DMS114 treated with DMSO at 0.1 percent for 48 hours (cell line): ENCODE data around the gene ITSN1.

Source experiments
- DNase-seq: peaks from one replicate; lab custom pipeline; 2025; ENCODE audit not compliant: unreplicated experiment; lab: John Stamatoyannopoulos, UW

Gene ITSN1

DNA sequence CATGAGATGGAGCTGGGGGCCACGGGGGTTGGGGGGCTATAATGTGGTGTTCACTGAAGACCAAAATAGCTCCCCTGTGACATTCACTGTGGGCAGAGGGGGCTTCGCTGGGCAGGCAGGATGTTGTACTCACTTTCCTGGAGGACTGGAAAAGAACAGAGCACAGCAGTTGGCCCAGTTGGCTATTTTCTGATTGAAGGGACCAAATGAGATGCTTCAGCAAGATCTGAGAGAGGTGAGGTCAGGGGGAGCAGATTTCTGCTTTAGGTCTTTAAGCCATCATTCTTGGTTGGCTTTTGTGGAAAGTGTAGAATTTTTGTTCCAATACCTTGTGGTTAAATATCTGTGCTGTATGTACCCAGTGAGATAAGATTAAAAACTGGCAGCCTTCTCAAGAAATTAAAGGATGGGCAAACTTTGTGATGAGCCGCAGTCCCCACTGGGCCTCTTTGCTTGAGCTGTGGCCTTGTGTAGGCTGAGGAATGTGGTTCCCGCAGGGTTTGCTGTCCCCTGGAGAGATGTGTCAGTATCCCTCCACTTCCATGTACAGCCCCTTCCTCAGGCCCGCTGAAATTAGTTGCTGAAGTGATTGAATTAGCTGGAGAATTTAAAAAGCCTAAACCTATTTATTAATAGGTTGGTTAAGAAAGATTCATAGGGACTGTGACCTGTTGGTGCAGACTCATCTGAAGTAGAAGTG lies 192.7 kb downstream of the ITSN1 start:
- no peak for DNase-seq

DNA sequence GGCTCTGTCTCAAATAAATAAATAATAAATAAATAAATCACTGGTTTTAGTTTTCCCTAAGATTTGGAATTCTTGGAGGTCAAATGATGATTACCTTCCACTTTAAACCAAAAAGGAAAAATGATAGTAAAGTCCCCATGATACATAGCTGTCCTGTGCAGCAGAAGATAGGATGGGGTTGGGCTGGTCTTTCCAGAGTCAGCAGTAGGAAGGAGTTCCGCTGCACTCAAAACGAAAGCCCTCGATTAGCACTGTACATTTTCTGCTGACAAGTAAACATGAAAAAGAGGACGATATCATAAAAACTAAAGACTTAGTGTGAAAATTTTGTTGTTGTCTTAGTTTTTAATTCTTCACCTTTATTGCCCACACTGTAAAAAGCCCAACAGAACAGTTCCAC lies 193.6 kb downstream of the ITSN1 start:
- no peak for DNase-seq

DNA sequence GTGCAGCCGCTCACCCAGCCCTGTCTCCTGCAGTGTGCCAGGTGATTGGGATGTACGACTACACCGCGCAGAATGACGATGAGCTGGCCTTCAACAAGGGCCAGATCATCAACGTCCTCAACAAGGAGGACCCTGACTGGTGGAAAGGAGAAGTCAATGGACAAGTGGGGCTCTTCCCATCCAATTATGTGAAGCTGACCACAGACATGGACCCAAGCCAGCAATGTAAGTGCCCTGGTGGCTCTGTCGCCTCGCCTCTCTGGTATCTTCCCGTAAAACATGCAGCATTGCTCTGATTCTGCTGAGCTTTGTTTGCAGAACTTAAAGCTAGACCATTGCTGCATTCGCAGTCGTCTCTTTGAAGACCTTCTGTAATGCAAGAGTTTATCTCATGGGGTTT lies 194.1 kb downstream of the ITSN1 start:
- no peak for DNase-seq

DNA sequence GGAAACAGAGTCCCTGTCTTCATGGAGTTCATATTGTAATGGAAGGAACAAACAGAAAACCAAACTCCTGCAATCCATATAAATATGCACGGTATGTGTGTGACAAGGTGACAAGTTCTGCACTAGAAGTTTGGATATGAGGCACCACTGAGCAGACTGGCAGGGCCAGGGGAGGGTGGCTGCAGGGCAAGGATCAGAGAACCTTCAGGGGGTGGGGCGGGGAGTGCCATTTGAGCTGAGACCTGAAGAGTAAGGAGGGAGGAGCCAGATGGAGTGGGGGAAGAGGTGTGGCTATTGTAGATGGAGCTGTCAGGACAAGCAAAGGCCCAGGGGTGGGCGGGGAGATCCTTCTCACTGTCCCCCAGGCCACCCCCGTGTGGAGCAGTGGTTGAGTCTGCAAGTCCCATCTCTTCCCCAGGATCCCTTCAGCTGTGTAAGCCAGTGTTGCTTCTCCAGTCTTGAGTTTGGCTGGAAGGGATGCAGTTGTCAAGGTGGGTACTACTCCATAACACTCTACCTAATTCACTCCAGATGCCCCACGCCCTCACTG lies 196.9 kb downstream of the ITSN1 start:
- no peak for DNase-seq

DNA sequence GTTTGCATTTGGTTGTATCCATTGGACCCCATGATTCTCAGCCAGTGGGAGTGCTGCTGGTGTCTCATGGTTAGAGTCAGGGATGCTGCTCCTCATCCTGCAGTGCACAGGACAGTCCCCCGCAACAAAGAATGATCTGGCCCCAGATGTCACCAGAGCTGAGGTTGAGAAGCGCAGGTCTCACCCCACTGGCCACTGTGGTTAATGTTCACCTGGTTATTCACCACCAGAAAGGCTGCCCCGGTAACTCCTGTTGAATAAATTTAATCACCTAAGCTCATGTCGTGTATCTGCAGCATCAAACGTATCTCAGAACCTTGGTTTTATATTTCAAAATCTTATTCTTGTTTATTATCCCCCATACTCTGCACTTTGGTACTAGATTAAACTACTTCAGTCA lies 197.5 kb downstream of the ITSN1 start:
- DNase-seq: no peak

DNA sequence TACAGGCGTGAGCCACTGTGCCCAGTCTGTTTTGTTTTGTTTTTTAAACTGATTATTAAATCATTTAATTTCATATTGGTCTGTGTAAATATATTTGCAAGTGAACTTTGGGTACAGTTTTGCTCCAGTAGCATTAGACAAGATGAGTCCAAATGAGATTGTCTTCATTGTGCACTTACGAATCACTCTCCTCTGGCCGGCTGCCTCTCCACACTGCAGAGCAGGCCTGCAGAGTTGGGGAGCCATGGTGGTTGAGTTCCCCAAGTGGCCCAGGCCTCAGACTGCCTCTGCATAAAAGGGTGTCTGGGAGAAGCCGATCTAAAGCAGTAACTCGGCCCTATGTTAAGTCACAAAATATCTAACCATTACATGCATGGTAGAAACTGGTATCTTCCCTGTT lies 198.5 kb downstream of the ITSN1 start:
- no peak for DNase-seq

DNA sequence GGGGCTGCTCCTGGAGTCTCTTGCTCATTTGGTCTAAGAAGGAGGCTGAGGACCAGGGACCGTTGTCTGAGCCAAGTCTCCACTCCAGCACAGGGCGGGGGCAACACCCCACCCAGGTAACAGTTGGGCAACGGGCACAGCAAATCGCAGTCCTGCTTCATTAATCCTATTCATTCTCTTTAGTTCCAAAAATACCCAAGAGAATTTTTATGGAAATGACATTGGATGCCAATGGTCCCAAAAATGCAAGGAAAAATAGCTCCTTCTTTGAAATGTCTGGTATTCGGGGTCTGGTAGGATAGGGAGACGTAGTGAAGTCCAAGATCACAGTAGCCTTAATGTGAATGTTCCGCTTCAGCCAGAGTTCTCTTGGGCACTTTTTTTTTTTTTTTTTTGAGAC lies 199.3 kb downstream of the ITSN1 start:
- DNase-seq: no peak

DNA sequence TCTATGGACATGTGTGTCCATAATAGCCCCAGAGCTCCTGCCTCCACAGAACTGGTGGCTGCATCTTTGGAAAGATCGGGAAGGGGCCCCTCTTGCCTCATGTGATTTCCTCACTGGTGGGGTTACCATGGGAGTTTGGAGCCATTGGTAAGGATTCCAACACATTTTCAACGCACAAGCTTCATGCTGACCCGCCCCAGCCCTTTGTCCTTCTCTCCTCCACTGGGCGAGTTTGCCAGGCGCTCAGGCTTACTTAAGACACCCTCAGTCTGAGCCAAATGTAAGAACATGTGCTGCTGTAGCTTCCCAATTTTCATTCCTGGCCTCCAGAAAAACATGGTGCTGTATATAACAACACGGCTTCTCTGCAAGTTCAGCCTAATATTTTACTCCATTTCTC lies 200.9 kb downstream of the ITSN1 start:
- DNase-seq: no peak

DNA sequence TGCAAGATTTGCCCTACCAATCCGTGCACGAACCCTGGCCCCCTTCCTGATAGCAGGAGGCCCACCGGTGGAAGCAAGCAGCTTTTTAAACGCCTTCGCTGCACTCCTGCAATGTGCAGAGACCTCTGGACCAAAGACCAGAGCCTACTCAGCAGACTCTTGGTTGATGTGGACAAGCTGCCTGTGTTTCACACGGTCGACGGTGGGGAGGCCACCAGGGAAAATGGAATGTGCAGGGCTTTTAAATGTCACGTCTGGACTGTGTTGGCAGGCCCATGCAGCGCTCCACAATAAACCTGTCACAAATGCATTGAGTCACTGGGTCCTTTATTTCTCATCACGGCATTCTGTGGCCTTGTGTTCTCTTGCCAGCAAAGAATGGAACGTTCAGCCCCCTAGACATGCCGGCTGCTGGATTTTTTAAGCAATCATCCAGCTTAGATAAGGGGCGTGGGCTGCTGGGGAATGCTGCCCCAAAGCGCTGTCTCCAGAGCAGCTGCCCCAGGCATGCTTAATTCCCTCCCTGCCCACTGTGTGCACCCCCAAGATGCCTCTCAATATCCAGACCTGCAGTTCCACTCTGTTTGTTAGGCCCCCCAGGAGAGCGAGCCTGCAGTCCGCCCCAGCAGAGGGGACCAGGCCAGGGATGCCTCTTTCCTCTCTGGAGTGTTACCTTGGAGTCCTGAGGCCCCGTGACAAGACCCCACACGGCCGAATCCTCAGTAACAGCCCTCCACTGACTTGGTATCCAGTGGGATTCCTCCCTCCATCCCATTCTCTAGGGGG lies 202.0 kb downstream of the ITSN1 start:
- DNase-seq: no peak

DNA sequence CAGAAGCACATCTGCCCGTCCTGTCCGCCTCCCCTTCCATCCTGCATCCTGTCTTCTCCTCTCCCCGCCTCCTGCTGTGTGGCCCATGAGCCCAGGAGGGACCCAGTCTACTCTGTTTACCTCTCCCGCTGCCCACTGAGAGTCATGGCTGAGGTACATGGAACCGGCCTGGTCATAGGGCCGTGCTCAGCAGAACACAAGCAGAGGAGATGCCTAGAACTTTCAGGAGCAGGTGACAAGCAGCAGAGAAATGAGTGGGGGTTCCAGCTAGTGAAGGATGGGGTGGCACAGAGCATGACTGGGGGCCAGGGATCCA lies 202.5 kb downstream of the ITSN1 start:
- DNase-seq: no peak

DNA sequence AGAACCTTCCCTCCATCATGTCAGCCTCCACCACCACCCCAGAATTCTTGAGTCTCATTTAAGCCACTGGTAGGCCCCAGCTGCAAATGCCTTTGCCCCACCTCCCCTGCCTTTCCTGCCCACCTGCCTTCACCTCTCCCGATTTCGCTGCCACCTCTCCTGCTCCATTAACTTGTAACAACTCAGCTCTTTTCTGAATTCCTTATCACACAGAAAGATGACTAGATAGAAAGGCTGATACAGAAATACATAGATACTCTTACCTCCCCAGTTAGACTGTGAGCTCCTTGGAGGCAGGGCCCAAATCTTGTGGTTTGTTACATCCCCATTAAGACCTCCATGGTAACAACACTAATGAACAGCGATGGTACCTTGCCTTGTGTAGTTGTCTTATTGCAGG lies 203.8 kb downstream of the ITSN1 start:
- DNase-seq: no peak

DNA sequence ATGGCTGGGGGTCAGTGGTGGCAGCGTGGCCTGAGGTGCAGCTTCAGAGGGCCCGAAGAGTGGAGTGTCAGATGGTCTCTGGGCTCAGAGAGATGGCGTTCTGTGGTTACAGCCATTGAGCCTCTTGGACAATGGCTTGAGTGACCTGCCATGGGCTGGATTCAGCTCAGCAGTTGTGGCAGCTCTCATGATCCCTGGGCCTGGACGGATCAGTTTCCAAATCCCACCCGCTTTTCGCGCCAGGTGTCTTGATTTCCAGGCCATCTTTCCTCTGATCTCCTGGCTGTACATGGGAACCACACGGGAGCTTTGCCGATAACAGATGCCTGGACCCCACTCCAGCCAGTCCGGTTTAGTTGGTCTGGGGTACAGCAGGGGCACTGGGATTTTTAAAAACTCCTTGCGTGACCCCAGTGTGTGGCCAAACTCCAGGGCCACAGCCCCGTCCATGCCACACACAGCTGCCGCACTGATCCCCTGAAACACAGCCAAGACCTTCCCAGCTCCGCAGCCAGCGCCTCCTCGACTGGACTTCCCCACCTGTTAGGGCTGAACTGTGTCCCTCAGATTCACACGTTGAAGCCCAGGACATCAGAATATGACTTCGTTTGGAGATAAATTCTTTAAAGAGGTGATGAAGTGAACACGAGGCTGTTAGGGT lies 205.4 kb downstream of the ITSN1 start:
- DNase-seq: no peak

DNA sequence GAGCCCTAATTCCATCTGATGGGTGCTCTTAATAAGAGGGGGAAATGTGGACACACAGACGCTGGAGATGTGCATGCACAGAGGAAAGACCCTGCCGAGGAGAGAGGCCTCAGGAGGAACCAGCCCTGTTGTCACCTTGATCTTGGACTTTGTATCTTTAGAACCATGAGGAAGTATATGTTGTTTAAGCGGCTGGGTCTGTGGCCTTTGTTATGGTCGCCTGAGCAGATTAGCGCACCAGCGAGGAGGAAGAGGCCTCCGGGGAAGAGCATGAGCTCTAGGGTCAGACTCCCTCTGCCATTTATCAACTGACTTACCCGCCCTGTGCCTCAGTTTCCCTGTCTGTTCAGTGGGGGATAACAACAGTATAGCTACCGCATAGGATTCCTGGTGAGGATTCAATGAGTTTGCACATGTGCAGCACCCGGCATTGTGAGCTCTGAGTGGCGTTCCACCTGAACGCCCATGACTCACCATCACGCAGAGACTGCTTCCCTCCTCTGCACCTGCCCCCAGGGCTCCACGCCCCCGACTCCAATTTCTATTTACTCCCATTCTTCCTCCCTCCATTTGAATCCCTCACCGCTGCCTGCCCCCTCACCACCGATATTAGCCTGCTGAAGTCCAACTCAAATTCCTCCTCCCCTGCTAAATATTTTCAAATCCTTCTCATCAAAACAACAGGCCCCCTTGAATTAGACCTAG lies 206.1 kb downstream of the ITSN1 start:
- DNase-seq: no peak

DNA sequence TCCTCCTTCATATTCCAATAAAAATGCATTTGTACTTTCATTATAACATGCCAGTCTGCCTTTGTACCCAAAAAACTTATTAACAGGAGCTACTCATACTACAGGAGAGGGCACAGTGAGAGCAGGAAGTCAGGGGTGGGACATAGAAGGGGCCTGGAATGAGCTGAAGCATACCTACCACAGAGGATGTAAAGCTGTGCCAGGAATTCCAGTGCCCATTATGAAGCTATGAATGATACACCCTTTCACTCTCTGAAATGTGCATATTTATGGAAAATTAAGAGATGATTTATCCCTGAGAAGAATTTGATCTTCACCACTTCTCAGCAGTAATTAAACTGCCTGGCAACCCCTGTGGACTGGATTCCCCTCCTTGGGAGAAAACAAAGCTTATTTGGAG lies 207.5 kb downstream of the ITSN1 start:
- DNase-seq: no peak

DNA sequence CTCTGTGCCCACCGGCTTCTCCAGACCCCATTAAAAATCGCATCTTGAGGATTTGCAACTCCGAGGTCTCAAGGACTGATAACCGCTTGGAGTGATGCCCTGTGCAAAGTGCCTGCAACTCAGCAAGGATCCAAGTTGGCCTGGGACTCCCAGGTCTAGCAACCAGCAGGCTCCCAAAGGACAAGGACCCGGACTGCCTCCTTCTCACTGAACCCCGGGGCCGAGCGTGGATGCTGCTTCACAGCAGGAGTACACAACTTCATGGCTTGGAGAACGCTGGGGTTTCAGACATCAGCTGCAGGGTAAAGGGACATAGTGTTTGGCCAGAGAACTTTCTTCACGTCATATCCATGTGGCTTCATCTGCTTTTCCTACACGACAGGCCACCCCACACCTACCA lies 208.1 kb downstream of the ITSN1 start:
- DNase-seq: no peak

DNA sequence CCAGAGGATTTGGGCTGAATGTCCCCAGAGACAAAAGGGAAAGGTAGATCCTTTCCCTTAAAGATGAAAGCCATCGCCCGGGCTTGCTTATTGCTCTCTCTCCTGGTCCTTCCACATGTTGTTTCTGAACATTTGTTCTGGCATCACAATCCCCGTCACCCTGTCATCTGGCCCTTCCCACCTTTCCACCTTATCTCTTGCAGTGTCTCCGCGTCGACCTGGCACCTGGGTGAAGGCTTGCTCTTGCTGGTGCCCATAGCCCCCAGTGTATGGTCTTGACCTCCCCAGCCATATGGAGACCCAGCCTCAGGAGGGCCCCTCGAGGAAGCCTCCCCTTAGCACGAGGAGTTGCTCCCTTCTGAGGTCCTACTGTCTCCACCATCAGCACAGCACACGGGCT lies 208.7 kb downstream of the ITSN1 start:
- DNase-seq: no peak

DNA sequence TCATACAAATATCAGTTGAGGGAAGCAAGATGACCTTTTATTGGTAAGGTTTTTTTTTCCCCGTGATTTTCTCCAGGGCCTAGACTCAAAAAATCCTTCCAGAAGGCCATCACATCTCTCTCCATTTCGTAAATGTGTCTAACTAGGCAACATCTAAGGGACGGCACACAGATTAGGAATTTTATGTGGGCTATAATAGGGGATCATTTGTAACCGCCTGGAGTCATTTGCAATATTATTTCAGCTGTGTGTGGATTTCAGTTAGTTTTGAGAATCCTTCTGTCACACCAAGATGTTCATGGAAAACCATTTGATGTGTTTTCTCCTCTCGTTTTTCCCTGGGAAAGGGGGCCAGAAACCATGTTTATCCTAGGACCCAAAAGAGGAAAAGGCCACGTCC lies 210.2 kb downstream of the ITSN1 start:
- no peak for DNase-seq

DNA sequence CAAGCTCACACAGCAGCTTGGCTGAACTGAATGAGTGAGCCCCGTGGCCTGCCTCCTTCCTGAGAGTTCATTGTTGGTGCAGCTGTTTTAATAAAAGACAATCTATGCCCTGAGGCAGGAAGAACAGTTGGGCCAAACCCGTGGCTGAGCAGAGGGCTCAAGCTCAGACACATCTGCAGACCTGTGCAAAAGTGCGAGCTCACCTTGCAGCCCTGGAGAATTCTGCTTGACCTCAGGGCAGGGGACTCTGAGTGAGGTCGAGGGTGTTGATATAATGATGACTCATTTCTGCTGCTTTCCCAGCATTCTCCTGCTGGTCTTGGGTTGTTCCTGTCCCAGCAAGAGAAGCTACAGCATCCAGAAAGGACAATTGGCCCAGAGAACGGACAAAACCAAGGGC lies 212.3 kb downstream of the ITSN1 start:
- DNase-seq: no peak

DNA sequence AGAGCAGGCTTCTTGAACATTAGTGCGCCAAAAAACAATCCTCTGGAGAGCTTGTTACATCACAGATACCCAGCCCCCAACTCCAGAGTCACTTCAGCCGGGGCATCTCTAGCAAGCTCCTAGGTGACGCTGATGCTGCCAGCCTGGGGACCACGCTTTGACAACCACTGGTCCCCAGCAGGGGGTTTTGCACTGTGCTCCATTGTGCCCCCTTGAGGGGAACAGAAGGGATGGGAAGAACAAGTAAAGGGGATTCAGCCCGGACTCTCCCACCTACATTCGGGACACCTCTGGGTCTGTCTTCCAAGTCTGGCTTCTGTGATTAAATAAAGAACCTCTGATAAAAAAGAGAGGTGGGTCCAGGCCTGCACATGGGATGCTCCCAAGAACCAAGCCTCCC lies 212.9 kb downstream of the ITSN1 start:
- no peak for DNase-seq

DNA sequence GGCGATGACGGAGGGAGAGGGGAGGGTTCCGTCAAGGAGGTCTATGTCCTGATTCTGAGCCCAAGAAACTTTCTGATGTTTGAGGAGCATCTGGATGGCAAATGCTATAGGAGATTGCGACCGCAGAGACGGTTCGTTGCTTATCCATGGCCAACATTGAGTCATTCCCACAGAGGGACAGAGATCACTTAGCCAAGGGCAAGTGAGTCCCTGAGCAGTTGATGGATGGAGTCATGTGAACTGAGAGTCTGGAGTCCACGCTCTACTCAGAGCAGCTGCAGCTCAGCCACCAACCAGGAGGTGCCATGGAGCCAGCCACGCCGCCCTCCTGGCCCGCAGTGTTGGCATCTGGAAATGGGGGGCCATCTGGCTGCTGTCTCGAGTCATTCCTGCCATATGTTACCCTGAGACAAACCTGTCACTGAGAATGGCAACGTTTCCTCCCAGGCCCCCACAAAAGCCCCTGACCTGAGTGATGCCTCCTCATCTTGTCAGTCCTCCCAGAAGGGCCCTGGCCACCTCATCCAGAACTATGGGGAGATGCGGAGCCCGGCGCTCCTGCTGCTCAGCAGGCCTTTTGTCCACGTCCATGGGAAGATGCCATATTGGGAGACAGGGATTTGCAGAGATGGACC lies 214.7 kb downstream of the ITSN1 start:
- no peak for DNase-seq
